Testis (tissue), 2 donors: ENCODE measurements around the gene COMMD10.

Experiments
- POLR2A ChIP-seq: fragments of 450-650 bp; IDR thresholded peaks from one replicate; pipeline ENCODE4 v1.6.1; 2017; ENCODE audit warnings: antibody characterized with exemption, mild to moderate bottlenecking, moderate library complexity
- TF ChIP-seq, protein P1 (sequence below), 3 experiments: fragments of 450-650 bp in 2 of 3; fragments of 200-600 bp in 1 of 3; sonication (generic) in 1 of 3; IDR thresholded peaks; one replicate each; pipeline ENCODE4 v1.5.1; 2016 to 2019; ENCODE audit warnings: antibody characterized with exemption in 3 of 3, mild to moderate bottlenecking in 2 of 3, moderate library complexity in 1 of 3

DNA sequence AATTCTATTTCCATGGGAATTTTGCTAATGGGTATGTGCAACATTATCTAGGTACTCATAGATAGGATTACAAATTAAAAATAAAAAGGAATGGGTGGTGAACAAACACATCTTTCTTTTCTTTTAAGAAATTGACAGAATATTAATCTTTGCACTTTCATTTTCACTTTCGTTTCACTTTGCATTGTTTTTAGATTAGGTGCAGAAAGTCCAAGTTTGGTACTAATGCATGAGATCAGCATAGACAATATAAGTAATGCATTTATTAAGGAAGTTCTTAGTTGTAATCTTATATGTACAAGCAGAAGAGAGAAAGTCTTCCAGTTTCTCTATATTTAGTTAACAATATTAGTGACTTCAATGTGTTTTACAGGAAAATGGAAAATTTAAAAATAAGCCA lies 196.5 kb downstream of the COMMD10 start:
- TF ChIP-seq, protein P1, sequence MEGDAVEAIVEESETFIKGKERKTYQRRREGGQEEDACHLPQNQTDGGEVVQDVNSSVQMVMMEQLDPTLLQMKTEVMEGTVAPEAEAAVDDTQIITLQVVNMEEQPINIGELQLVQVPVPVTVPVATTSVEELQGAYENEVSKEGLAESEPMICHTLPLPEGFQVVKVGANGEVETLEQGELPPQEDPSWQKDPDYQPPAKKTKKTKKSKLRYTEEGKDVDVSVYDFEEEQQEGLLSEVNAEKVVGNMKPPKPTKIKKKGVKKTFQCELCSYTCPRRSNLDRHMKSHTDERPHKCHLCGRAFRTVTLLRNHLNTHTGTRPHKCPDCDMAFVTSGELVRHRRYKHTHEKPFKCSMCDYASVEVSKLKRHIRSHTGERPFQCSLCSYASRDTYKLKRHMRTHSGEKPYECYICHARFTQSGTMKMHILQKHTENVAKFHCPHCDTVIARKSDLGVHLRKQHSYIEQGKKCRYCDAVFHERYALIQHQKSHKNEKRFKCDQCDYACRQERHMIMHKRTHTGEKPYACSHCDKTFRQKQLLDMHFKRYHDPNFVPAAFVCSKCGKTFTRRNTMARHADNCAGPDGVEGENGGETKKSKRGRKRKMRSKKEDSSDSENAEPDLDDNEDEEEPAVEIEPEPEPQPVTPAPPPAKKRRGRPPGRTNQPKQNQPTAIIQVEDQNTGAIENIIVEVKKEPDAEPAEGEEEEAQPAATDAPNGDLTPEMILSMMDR (IDR thresholded peaks at IDR 0.05), result no peak
- TF ChIP-seq POLR2A, result no peak
